Natural killer cell treated with Interleukin-12 subunit alpha and Interleukin-12 subunit beta and Interleukin-15 and Interleukin-18, amount 100 ng/mL, for 72 hours (primary cell): ENCODE results near the gene ZNF821. TPM values are rescaled to one million over a fixed set of nuclear protein-coding genes. Genes with fewer than 3 reads are reported as not detected.

Source experiments
- ATAC-seq, 2 donors: fragments of 150-1000 bp; cut with Tn5 transposase in 1 of 2; sonication (Bioruptor Pico), chemical (Tn5 transposase) in 1 of 2; 2 replicates each; pipeline ENCODE4 v1.10.0; 2021
- DNase-seq: peaks from one replicate; pipeline ENCODE4 v3.0.0; 2022; ENCODE audit warnings: low spot score
- H3K27ac Mint-ChIP-seq, 2 donors: 1 replicate in 1 of 2; 2 replicates in 1 of 2; pipeline ENCODE4 v1.8.0; 2022; ENCODE audit warnings: mixed read lengths in 2 of 2, mild to moderate bottlenecking in 1 of 2, moderate library complexity in 1 of 2
- H3K27me3 Mint-ChIP-seq, 2 donors: 1 replicate in 1 of 2; 2 replicates in 1 of 2; pipeline ENCODE4 v1.8.0; 2022; ENCODE audit warnings: mixed read lengths in 2 of 2
- H3K36me3 Mint-ChIP-seq: one replicate; pipeline ENCODE4 v1.8.0; 2022; ENCODE audit warnings: mixed read lengths
- H3K4me1 Mint-ChIP-seq, 2 donors: 1 replicate in 1 of 2; 2 replicates in 1 of 2; pipeline ENCODE4 v1.8.0; 2022; ENCODE audit warnings: low read depth in 2 of 2, mixed read lengths in 2 of 2, mild to moderate bottlenecking in 1 of 2
- H3K4me3 Mint-ChIP-seq: one replicate; pipeline ENCODE4 v1.8.0; 2022; ENCODE audit warnings: mixed read lengths
- H3K9me3 Mint-ChIP-seq: 2 replicates; pipeline ENCODE4 v1.8.0; 2022; ENCODE audit warnings: mixed read lengths
- total RNA-seq, 2 donors: library from RNA; stranded (reverse); gene quantifications; one replicate each; pipeline ENCODE4 v1.2.3, GENCODE V29; 2022

The ZNF821 gene, protein sequence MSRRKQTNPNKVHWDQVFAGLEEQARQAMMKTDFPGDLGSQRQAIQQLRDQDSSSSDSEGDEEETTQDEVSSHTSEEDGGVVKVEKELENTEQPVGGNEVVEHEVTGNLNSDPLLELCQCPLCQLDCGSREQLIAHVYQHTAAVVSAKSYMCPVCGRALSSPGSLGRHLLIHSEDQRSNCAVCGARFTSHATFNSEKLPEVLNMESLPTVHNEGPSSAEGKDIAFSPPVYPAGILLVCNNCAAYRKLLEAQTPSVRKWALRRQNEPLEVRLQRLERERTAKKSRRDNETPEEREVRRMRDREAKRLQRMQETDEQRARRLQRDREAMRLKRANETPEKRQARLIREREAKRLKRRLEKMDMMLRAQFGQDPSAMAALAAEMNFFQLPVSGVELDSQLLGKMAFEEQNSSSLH
- total RNA-seq = 1 to 10 TPM; 2.8 to 5.8 TPM

DNA sequence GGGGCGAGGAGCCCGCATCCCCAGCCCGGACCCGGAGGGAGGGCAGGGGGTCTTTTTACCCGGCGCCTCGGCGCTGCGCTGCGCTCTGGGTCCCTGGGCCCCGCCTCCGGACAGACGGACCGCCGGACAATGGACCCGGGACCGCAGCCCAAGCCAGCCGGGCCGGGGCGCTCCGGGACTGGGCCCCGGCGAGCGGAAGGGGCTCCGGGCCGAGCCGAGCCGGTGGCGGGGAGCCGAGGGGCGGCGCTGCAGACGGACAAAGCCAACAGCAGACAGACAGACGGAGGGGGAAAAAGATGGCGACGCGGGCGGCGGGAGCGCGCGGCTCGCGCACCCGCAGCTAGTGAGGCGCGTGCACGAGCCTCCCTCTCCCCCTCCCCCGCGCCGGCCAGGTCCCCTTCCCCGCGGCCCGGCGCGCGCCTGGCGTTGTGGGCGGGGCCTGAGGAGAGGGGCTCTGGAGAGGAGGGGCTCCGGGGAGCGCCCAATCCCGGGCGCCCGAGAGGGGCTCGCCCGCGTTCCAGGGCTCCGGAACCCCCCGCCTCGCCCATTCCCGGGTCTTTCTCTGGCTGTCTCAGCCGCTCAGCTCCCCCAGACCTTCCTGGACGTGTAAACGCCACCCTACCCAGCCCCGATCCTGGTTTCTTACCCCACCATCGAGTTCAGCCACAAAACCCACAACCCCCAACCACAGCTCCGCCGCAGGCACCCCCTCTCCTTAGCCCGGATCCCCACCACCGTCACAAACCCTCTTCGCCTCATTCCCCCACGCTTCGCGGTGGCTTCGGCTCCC lies at the start of gene ZNF821:
TSS of gene ZNF821 (minus strand) at position 334 of the 790 bp plus-strand sequence. CDS start 4,236 bp downstream, outside the sequence.
- Mint-ChIP-seq H3K36me3 (no peaks in the 10 kb centered on the region), H3K9me3 (no peaks in the 10 kb centered on the region), H3K4me3 (peak within 1 kb of the TSS; percentile 91), H3K27ac (peak within 1 kb of the TSS; percentile 73 to 89), H3K4me1 (peaks cover 32 to 48% of the 10 kb centered on the region in 2 donors), H3K27me3 (no peaks in the 10 kb centered on the region)
- DNase-seq (peak; percentile 81), ATAC-seq (peak; percentile 81 to 88)

DNA sequence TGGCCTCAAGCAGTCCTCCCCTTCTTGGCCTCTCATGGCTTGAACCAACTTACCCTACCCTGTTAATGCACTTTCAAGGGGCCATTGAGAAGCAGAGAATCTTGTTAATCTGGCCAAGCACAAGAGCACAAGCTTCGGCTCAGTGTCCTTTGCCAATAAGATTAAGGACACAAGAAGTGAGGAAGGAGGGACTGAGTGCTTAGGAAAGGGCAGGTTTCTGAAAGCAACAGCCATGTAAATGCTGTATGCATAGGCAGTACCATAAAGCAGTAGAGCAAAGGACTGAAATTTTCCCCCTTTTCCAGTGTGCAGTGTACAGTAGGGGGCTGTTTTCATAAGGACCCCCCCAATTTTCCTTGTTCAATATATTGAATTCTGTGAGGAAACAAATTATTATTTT lies 49.0 kb upstream of the ZNF821 start:
- H3K27me3 Mint-ChIP-seq = no peaks in the 10 kb centered on the region

DNA sequence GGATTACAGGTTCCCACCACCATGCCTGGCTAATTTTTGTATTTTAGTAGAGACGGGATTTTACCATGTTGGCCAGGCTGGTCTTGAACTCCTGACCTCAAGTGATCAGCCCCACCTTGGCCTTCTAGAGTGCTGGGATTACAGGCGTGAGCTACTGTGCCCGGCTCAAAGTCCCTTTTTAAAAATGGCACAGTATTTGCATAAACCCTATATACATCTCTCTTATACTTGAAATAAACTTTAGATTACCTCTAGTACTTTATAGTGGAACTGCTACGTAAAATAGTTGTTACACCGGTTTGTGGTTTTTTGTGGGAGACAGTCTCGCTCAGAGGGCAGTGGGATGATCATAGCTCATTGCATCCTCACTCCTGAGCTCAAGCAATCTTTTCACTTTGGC lies 47.6 kb upstream of the ZNF821 start:
- H3K4me3 Mint-ChIP-seq = no peak overlapping the region
- ATAC-seq = no peak
- H3K27me3 Mint-ChIP-seq = no peaks in the 10 kb centered on the region
- H3K9me3 Mint-ChIP-seq = no peaks in the 10 kb centered on the region
- peaks cover 0 to 8% of the 10 kb centered on the region in 2 donors for H3K4me1 Mint-ChIP-seq
- no peak for DNase-seq
- peak overlapping the region in 1 of 2 donors; percentile 56 for H3K27ac Mint-ChIP-seq
- peaks cover 4% of the 10 kb centered on the region for H3K36me3 Mint-ChIP-seq

More for the DNA sequence above, 49.0 kb upstream of the ZNF821 start:
- H3K27ac Mint-ChIP-seq = no peak overlapping the region
- no peaks in the 10 kb centered on the region for H3K9me3 Mint-ChIP-seq
- no peak for ATAC-seq
- DNase-seq = no peak
- no peaks in the 10 kb centered on the region for H3K36me3 Mint-ChIP-seq
- H3K4me1 Mint-ChIP-seq = peaks cover 0 to 4% of the 10 kb centered on the region in 2 donors
- H3K4me3 Mint-ChIP-seq = no peak overlapping the region

DNA sequence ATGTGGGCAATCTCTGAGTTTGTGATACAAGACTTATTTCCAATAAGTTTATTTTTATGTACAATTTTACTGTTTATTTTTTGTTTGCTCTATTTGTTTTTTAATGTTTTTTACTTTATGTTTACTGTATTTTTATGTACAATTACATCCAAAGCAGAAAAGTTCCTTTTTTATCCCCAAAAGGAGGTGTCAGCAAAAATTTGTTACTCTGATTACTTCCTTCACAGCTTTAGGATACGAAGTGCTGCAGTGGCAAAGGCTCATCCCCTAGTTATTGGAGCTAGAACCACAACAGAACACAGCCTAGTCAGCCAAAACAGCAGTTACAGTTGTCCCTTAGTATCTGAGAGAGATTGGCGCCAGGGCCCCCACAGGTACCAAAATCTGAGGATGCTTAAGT lies 47.0 kb upstream of the ZNF821 start:
- Mint-ChIP-seq H3K36me3 (peaks cover 6% of the 10 kb centered on the region), H3K27me3 (no peaks in the 10 kb centered on the region), H3K27ac (peak overlapping the region in 1 of 2 donors; percentile 56), H3K4me3 (no peak overlapping the region), H3K9me3 (no peaks in the 10 kb centered on the region), H3K4me1 (peaks cover 0 to 8% of the 10 kb centered on the region in 2 donors)
- ATAC-seq (no peak), DNase-seq (no peak)

DNA sequence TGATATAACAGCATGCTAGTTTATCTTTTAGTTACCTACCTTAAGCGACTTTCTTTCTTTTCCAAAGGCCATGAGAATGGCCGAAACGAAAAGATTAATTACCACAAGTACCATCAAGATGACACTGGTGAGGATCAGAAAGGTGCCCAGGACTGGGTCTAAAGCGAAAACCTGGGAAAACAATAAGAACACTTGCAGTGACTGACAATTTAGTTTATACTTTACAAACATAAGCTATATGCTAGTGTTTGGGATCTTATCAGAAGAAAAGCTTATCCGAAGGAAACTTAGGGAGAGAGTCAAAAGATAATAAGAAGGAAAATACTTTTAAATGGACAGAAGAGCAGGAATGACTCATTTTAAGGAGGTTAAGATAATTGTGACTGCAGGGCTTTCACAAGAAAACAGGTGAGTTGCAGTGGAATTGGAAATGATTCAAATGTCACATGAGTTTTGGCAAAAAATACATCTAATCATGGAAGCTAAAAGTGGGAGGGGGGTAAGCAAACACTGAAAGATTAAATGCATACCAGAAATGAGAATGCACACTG lies 46.1 kb upstream of the ZNF821 start:
- Mint-ChIP-seq H3K36me3 (peaks cover 6% of the 10 kb centered on the region), H3K27ac (no peak overlapping the region), H3K9me3 (no peaks in the 10 kb centered on the region), H3K4me3 (no peak overlapping the region), H3K27me3 (no peaks in the 10 kb centered on the region), H3K4me1 (peaks cover 0 to 8% of the 10 kb centered on the region in 2 donors)
- DNase-seq = no peak
- no peak for ATAC-seq

DNA sequence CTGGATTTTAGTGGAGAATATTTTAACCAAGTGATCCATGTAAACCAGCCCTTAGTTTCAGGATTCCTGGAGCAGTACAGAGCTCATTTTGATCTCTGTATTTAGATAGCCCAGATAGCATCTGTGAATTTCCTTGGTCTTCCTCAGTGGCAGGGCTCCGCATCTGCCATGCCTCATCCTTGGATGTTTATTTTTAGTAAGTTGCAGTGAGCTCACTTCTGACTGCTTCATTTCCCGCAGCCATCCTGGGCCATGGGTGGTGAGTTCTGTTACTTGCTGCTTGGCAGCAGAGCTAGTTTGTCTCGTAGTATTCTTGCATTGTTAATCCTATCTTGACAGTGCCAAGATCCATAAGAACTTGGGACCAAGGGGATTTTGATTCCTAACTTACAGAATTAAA lies 45.1 kb upstream of the ZNF821 start:
- no peak for ATAC-seq
- no peak overlapping the region for H3K4me3 Mint-ChIP-seq
- H3K36me3 Mint-ChIP-seq = peaks cover 8% of the 10 kb centered on the region
- no peaks in the 10 kb centered on the region for H3K27me3 Mint-ChIP-seq
- H3K4me1 Mint-ChIP-seq = peaks cover 1 to 8% of the 10 kb centered on the region in 2 donors
- H3K27ac Mint-ChIP-seq = no peak overlapping the region
- DNase-seq = no peak
- H3K9me3 Mint-ChIP-seq = no peaks in the 10 kb centered on the region

DNA sequence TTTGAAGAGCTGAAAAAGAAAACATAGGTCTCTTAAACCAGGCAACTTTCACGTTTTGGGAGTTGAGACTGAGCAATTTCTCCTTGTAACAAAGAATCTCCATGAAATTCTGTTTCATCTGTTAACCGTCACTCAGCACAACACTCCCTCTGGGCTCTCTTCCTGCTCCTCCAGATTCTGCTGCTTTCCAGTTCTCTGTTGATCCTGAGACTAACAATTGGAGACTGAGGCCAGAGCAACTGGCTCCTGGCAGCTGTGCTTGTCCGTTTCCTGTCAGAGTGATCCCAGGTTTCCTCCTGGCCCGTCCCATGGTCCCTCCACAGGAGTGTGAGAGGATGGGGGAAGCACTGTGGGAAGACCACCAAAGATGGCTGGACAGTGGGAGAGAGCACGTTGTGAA lies 43.8 kb upstream of the ZNF821 start:
- H3K27ac Mint-ChIP-seq = peak overlapping the region in 1 of 2 donors; percentile 57
- DNase-seq = no peak
- peaks cover 17% of the 10 kb centered on the region for H3K36me3 Mint-ChIP-seq
- H3K9me3 Mint-ChIP-seq = no peaks in the 10 kb centered on the region
- no peak overlapping the region for H3K4me3 Mint-ChIP-seq
- ATAC-seq = no peak
- H3K4me1 Mint-ChIP-seq = peaks cover 5 to 8% of the 10 kb centered on the region in 2 donors
- H3K27me3 Mint-ChIP-seq = no peaks in the 10 kb centered on the region

DNA sequence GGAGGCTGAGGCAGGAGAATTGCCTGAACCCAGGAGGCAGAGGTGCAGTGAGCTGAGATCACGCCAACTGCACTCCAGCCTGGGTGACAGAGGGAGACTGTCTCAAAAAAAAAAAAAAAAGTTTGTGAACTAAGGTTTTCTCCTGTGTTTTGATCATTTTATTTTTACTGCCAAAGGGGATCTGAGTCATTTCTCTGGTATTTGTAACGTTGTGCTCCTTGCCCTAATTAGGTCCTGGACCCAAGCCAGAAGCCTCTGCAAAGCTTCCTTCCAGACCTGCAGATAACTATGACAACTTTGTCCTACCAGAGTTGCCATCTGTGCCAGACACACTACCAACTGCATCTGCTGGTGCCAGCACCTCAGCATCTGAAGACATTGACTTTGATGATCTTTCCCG lies 43.4 kb upstream of the ZNF821 start:
- Mint-ChIP-seq H3K27ac (peak overlapping the region in 1 of 2 donors; percentile 57), H3K36me3 (peaks cover 20% of the 10 kb centered on the region)
- no peak for ATAC-seq

DNA sequence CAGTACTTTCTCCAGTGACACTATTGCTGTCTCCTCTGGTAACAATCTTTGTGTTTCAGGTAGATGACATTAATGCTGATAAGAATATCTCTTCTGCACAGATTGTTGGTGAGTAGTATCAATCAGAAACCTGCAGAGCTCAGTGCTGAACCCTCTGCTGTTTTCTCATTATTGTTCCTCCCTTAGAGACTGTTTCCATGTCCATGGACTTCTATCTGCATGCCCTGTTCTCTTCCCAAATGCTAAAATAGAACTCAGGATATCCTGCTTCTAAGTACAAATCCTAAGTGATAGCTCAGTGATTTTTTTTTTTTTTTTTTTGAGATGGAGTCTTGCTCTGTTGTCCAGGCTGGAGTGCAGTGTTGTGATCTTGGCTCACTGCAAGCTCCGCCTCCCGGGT lies 40.7 kb upstream of the ZNF821 start:
- H3K4me3 Mint-ChIP-seq = no peak overlapping the region
- no peak for ATAC-seq
- H3K27me3 Mint-ChIP-seq = no peaks in the 10 kb centered on the region

More for the DNA sequence above, 43.4 kb upstream of the ZNF821 start:
- H3K4me3 Mint-ChIP-seq = no peak overlapping the region
- peaks cover 5 to 8% of the 10 kb centered on the region in 2 donors for H3K4me1 Mint-ChIP-seq
- H3K9me3 Mint-ChIP-seq = no peaks in the 10 kb centered on the region
- no peaks in the 10 kb centered on the region for H3K27me3 Mint-ChIP-seq
- DNase-seq = no peak

DNA sequence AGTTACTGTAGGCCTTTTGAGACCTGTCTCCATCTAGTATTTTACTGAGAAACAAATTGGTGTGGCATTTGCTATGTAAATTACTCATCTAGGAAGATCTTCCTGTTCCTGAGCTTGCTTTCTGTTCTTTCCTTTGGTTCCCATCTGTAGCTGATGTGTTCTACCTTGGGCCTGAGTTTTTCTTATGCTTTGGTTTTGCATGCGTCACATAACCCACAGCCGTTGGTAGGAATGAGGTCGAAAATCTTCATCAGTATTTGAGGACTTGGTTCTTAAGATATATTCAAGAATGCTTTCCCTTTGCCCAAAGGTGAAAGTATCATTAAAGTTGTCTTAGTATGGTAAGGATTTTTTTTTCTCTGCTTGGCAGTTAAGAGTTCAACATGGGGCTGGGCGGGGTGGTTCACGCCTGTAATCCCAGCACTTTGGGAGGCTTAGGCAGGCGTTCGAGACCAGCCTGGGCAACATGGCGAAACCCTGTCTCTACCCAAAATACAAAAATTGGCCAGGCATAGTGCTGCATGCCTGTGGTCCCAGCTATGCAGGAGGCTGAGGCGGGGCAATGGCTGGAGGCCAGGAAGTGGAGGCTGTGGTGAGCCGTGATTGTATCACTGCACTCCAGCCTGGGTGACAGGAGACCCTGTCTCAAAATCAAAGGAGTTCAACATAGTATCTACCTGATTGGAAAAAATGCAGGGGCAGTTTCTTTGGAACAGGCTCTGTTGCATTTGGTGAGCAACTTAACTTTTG lies 40.1 kb upstream of the ZNF821 start:
- Mint-ChIP-seq H3K9me3 (no peaks in the 10 kb centered on the region), H3K4me1 (peaks cover 6 to 13% of the 10 kb centered on the region in 2 donors), H3K27ac (no peak overlapping the region), H3K4me3 (no peak overlapping the region), H3K27me3 (no peaks in the 10 kb centered on the region), H3K36me3 (peaks cover 36% of the 10 kb centered on the region)
- ATAC-seq = no peak
- no peak for DNase-seq

More for the DNA sequence above, 40.7 kb upstream of the ZNF821 start:
- Mint-ChIP-seq H3K27ac (no peak overlapping the region), H3K4me1 (peaks cover 5 to 10% of the 10 kb centered on the region in 2 donors), H3K9me3 (no peaks in the 10 kb centered on the region), H3K36me3 (peaks cover 33% of the 10 kb centered on the region)
- DNase-seq = no peak

DNA sequence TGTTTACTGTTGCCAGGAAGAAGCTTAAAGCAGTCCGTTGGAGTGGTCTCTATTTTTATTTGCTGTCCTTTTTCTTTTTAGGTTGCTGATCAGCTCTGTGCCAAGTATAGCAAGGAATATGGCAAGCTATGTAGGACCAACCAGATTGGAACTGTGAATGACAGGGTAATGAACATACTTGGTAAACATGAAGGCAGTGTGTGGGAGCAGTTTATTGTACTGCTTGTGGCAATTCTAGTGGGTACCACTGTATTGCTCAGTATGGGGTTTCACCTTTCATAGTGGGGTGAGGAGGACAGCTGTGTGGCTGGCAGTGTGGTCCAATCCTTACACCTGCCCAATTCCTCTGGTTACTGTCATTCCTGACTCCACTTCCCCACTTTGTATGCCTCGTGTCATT lies 36.7 kb upstream of the ZNF821 start:
- no peak overlapping the region for H3K27ac Mint-ChIP-seq
- DNase-seq (no peak), ATAC-seq (no peak)
- H3K27me3 Mint-ChIP-seq = no peaks in the 10 kb centered on the region
- H3K9me3 Mint-ChIP-seq = no peaks in the 10 kb centered on the region
- no peak overlapping the region for H3K4me3 Mint-ChIP-seq
- peaks cover 23 to 33% of the 10 kb centered on the region in 2 donors for H3K4me1 Mint-ChIP-seq
- H3K36me3 Mint-ChIP-seq = peaks cover 56% of the 10 kb centered on the region

DNA sequence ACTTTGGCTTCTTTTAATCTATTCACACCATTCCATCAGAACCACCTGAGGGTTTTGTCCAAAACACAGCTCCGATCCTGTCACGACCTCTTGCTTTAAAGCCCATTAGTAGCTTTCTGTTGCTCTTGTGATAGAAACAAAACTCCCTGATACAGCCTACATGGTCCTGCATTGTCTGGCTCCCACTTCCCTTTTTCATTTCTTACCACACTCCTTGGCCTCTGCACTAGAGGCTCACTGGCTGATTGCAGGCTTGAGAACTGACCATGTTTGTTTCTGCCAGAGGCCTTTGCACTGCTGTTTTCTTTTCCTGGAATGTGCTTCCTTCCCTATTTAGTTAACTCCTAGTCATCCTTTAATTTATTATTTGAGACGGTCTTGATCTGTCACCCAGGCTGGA lies 35.1 kb upstream of the ZNF821 start:
- Mint-ChIP-seq H3K4me1 (peaks cover 38 to 45% of the 10 kb centered on the region in 2 donors), H3K9me3 (no peaks in the 10 kb centered on the region), H3K4me3 (no peak overlapping the region), H3K27me3 (no peaks in the 10 kb centered on the region), H3K27ac (no peak overlapping the region), H3K36me3 (peaks cover 54% of the 10 kb centered on the region)
- no peak for DNase-seq
- no peak for ATAC-seq

DNA sequence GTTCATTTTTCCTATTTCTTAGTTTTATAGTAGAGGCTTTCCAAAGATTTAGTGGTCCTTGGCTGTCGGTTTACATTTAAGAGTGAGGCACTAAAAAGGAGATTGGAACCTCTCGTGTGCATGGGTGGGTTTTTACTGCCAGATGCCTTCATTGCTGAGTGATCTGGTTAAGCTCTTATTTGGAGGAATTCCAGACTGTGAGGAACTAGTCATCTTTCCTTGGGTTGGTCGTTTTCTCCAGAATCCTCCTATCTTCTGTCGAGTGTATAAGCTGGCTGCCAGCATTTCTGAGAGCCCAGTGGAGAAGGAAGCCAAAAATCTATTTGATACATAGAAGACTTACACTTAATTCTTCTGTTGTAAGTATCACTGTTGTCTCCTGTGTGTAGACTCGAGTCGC lies 33.9 kb upstream of the ZNF821 start:
- ATAC-seq (no peak), DNase-seq (no peak)
- Mint-ChIP-seq H3K4me3 (no peak overlapping the region), H3K4me1 (peaks cover 43 to 49% of the 10 kb centered on the region in 2 donors), H3K36me3 (peaks cover 46% of the 10 kb centered on the region), H3K9me3 (no peaks in the 10 kb centered on the region), H3K27me3 (no peaks in the 10 kb centered on the region), H3K27ac (peak overlapping the region in 1 of 2 donors; percentile 11)
